Measurements from ENCODE around the gene BRPF1.

- TF ChIP-seq, protein P1, sequence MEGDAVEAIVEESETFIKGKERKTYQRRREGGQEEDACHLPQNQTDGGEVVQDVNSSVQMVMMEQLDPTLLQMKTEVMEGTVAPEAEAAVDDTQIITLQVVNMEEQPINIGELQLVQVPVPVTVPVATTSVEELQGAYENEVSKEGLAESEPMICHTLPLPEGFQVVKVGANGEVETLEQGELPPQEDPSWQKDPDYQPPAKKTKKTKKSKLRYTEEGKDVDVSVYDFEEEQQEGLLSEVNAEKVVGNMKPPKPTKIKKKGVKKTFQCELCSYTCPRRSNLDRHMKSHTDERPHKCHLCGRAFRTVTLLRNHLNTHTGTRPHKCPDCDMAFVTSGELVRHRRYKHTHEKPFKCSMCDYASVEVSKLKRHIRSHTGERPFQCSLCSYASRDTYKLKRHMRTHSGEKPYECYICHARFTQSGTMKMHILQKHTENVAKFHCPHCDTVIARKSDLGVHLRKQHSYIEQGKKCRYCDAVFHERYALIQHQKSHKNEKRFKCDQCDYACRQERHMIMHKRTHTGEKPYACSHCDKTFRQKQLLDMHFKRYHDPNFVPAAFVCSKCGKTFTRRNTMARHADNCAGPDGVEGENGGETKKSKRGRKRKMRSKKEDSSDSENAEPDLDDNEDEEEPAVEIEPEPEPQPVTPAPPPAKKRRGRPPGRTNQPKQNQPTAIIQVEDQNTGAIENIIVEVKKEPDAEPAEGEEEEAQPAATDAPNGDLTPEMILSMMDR (IDR thresholded peaks at IDR 0.05; ENCODE audit: insufficient read depth, low read length, poor library complexity, severe bottlenecking), result no peak
- TF ChIP-seq EZH2phosphoT487 (conservative IDR thresholded peaks at IDR 0.05; ENCODE audit: low read length), result no peak
Observed at GRCh38 chr3:9732080-9732739, 675 bp downstream of the BRPF1 start.
